ENCODE measurements around the gene COL21A1. TPM values are rescaled to one million over a fixed set of nuclear protein-coding genes. Genes with fewer than 3 reads are reported as not detected.

Gene COL21A1
- total RNA-seq, 5 donors from 2014 or later (not counting 1 experiment from before 2014, with no cell fraction given): not detected

DNA sequence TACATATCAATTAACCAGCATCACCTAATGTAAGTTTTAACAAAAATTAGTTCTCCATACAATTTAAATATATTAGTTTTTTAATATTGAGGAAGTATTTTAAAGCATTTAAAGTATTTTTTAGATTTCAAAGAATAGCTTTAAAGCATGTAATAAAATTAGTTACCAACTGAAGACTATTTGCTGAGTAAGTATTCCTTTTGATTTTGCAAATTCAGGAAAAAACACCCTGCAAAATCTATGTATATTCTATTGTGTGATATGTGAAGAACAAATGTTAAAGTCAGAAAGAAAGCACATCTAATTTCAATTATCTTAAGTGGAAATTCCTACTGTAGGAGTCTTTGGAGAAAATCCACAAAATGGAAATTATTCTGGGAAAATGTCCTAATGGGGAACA, 107.3 kb downstream of the COL21A1 start:
- Mint-ChIP-seq H3K27ac (no peak overlapping the region), H3K4me1 (no peaks in the 10 kb centered on the region), H3K4me3 (no peak overlapping the region), H3K27me3 (no peaks in the 10 kb centered on the region), H3K9me3 (peaks cover 11 to 25% (median 19%) of the 10 kb centered on the region in 3 donors), H3K36me3 (no peaks in the 10 kb centered on the region)
- H3K27ac ChIP-seq (ENCODE audit: low read length): no peak overlapping the region
- no peak for DNase-seq
- no peaks in the 10 kb centered on the region for H3K27me3 ChIP-seq (replicated peaks in 1 of 2; ENCODE audit: control insufficient read depth in 2 of 2, extremely low read depth in 1 of 2, insufficient read depth in 2 of 2, low read length in 1 of 2)
- CTCF ChIA-PET: no interaction called here
- H3K4me3 ChIP-seq (ENCODE audit: control insufficient read depth in 1 of 2, extremely low read depth in 1 of 2, low read length in 1 of 2): no peak overlapping the region
- no peak for ATAC-seq (replicated peaks in 1 of 4)
- POLR2A ChIA-PET: no interaction called here
- H3K36me3 ChIP-seq (ENCODE audit: control insufficient read depth in 2 of 2, extremely low read depth in 1 of 2, insufficient read depth in 1 of 2, low read length in 1 of 2): no peaks in the 10 kb centered on the region
- no peaks in the 10 kb centered on the region for H3K9me3 ChIP-seq
- H3K4me1 ChIP-seq (ENCODE audit: control insufficient read depth in 1 of 2, extremely low read depth in 1 of 2, insufficient read depth in 2 of 2, low read length in 2 of 2): no peaks in the 10 kb centered on the region

DNA sequence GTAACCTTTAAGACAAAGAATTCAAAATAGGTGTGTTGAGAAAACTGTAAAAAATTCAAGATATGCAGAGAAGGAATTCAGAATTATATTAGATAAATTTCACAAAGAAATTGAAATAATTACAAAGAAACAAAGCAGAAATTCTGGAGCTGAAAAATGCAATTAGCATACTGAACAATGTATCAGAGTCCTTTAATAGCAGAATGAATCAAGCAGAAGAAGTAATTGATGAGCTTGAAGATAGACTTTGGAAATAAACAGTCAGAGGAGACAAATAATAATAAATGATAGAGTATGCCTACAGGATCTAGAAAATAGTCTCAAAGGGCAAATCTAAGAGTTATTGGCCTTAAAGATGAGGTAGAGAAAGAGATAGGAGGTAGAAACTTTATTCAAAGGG, 131.7 kb downstream of the COL21A1 start:
- Histone ChIP-seq H3K27ac (ENCODE audit: low read length) (no peak overlapping the region), H3K4me1 (ENCODE audit: control insufficient read depth in 1 of 2, extremely low read depth in 1 of 2, insufficient read depth in 2 of 2, low read length in 2 of 2) (no peaks in the 10 kb centered on the region), H3K36me3 (ENCODE audit: control insufficient read depth in 2 of 2, extremely low read depth in 1 of 2, insufficient read depth in 1 of 2, low read length in 1 of 2) (no peaks in the 10 kb centered on the region), H3K9me3 (no peaks in the 10 kb centered on the region), H3K27me3 (replicated peaks in 1 of 2; ENCODE audit: control insufficient read depth in 2 of 2, extremely low read depth in 1 of 2, insufficient read depth in 2 of 2, low read length in 1 of 2) (no peaks in the 10 kb centered on the region), H3K4me3 (ENCODE audit: control insufficient read depth in 1 of 2, extremely low read depth in 1 of 2, low read length in 1 of 2) (no peak overlapping the region)
- Mint-ChIP-seq H3K4me1 (no peaks in the 10 kb centered on the region), H3K27me3 (no peaks in the 10 kb centered on the region), H3K27ac (no peak overlapping the region), H3K4me3 (no peak overlapping the region), H3K36me3 (no peaks in the 10 kb centered on the region), H3K9me3 (peaks cover 12 to 42% (median 13%) of the 10 kb centered on the region in 3 donors)
- ATAC-seq (replicated peaks in 1 of 4) (no peak), DNase-seq (no peak)
- POLR2A ChIA-PET: no interaction called here
- CTCF ChIA-PET: no interaction called here

DNA sequence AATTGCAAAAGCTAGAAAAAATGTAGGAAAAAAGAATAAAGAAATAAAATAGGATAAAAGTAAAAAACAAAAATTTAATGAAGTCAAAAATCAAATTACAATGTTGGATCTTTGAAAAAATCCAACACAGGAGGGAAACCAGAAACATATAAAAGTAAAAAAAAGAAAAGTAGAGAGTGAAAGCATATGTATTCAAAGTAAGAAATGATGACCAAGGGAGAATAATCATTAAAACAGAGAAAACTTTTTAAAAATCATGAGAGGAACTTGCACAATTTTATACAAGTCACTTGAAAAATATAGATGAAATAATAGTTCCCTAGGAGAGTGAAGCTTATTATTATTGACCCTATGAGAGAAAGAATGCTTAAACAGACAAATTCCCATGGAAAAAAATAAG, 138.2 kb downstream of the COL21A1 start:
- Mint-ChIP-seq H3K4me1 (no peaks in the 10 kb centered on the region), H3K36me3 (no peaks in the 10 kb centered on the region), H3K27me3 (no peaks in the 10 kb centered on the region), H3K9me3 (peaks cover 10 to 13% (median 13%) of the 10 kb centered on the region in 3 donors), H3K4me3 (no peak overlapping the region), H3K27ac (no peak overlapping the region)
- no peak for DNase-seq
- H3K9me3 ChIP-seq: no peaks in the 10 kb centered on the region
- no peaks in the 10 kb centered on the region for H3K27me3 ChIP-seq (replicated peaks in 1 of 2; ENCODE audit: control insufficient read depth in 2 of 2, extremely low read depth in 1 of 2, insufficient read depth in 2 of 2, low read length in 1 of 2)
- H3K27ac ChIP-seq (ENCODE audit: low read length): no peak overlapping the region
- no peak overlapping the region for H3K4me3 ChIP-seq (ENCODE audit: control insufficient read depth in 1 of 2, extremely low read depth in 1 of 2, low read length in 1 of 2)
- ChIA-PET CTCF (no interaction called here), POLR2A (no interaction called here)
- no peaks in the 10 kb centered on the region for H3K36me3 ChIP-seq (ENCODE audit: control insufficient read depth in 2 of 2, extremely low read depth in 1 of 2, insufficient read depth in 1 of 2, low read length in 1 of 2)
- no peaks in the 10 kb centered on the region for H3K4me1 ChIP-seq (ENCODE audit: control insufficient read depth in 1 of 2, extremely low read depth in 1 of 2, insufficient read depth in 2 of 2, low read length in 2 of 2)
- no peak for ATAC-seq (replicated peaks in 1 of 4)

DNA sequence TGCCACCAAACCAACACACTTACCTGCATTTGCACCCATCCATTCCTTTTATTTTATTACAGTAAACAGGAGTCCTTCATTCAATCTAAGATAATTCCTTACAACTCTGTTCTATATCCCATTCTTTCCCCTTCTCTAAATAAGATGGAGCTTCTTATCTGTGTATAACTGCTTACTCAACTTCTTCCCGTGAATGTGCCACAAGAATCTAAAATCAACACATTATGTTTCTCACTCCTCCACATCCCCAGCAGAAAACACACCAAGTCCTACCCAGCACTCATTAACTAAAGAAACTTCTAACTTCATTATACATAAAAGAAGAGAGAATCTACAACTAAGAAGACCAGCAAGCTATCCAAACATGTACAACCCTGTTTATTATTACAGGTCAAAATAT, 141.1 kb downstream of the COL21A1 start:
- DNase-seq: no peak
- no peaks in the 10 kb centered on the region for H3K27me3 ChIP-seq (replicated peaks in 1 of 2; ENCODE audit: control insufficient read depth in 2 of 2, extremely low read depth in 1 of 2, insufficient read depth in 2 of 2, low read length in 1 of 2)
- POLR2A ChIA-PET: no interaction called here
- no peak for ATAC-seq (replicated peaks in 1 of 4)
- no peaks in the 10 kb centered on the region for H3K9me3 ChIP-seq
- no peaks in the 10 kb centered on the region for H3K36me3 Mint-ChIP-seq
- peaks cover 10 to 13% (median 13%) of the 10 kb centered on the region in 3 donors for H3K9me3 Mint-ChIP-seq
- CTCF ChIA-PET: no interaction called here
- H3K4me1 Mint-ChIP-seq: no peaks in the 10 kb centered on the region
- no peak overlapping the region for H3K27ac Mint-ChIP-seq
- H3K4me3 ChIP-seq (ENCODE audit: control insufficient read depth in 1 of 2, extremely low read depth in 1 of 2, low read length in 1 of 2): no peak overlapping the region
- H3K36me3 ChIP-seq (ENCODE audit: control insufficient read depth in 2 of 2, extremely low read depth in 1 of 2, insufficient read depth in 1 of 2, low read length in 1 of 2): no peaks in the 10 kb centered on the region
- no peaks in the 10 kb centered on the region for H3K4me1 ChIP-seq (ENCODE audit: control insufficient read depth in 1 of 2, extremely low read depth in 1 of 2, insufficient read depth in 2 of 2, low read length in 2 of 2)
- H3K27ac ChIP-seq (ENCODE audit: low read length): no peak overlapping the region
- no peak overlapping the region for H3K4me3 Mint-ChIP-seq
- no peaks in the 10 kb centered on the region for H3K27me3 Mint-ChIP-seq
- no CpG with 5 or more reads among the region's 1 CpG for WGBS (ENCODE audit: insufficient coverage)

DNA sequence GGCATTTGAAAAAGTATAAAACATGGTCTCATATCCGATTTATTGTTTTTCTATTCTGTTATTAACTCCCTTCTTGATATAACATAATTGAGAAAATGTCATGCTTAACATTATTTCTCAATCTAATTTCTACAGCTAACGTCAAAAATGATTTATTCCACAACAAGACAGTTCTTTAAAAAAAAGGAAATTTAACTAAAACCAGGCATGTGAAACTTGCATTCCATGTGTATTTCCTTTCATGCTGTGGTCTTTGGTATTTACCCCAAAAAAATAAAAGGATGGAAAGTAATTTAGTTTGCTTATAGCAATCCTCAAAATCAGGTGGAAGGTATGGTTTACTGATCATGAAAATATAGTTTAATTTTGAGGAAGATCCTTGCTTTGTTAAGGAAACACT, 142.8 kb downstream of the COL21A1 start:
- H3K36me3 ChIP-seq (ENCODE audit: control insufficient read depth in 2 of 2, extremely low read depth in 1 of 2, insufficient read depth in 1 of 2, low read length in 1 of 2): no peaks in the 10 kb centered on the region
- no peak for DNase-seq
- H3K4me3 ChIP-seq (ENCODE audit: control insufficient read depth in 1 of 2, extremely low read depth in 1 of 2, low read length in 1 of 2): no peak overlapping the region
- H3K27me3 Mint-ChIP-seq: no peaks in the 10 kb centered on the region
- POLR2A ChIA-PET: no interaction called here
- no peak overlapping the region for H3K4me3 Mint-ChIP-seq
- no peak overlapping the region for H3K27ac ChIP-seq (ENCODE audit: low read length)
- ATAC-seq (replicated peaks in 1 of 4): no peak
- CTCF ChIA-PET: no interaction called here
- no peaks in the 10 kb centered on the region for H3K27me3 ChIP-seq (replicated peaks in 1 of 2; ENCODE audit: control insufficient read depth in 2 of 2, extremely low read depth in 1 of 2, insufficient read depth in 2 of 2, low read length in 1 of 2)
- no peaks in the 10 kb centered on the region for H3K9me3 ChIP-seq
- H3K4me1 ChIP-seq (ENCODE audit: control insufficient read depth in 1 of 2, extremely low read depth in 1 of 2, insufficient read depth in 2 of 2, low read length in 2 of 2): no peaks in the 10 kb centered on the region
- H3K9me3 Mint-ChIP-seq: peaks cover 10 to 18% (median 15%) of the 10 kb centered on the region in 3 donors
- H3K4me1 Mint-ChIP-seq: no peaks in the 10 kb centered on the region
- no CpG with 5 or more reads among the region's 2 CpGs for WGBS (ENCODE audit: insufficient coverage)
- H3K36me3 Mint-ChIP-seq: no peaks in the 10 kb centered on the region
- H3K27ac Mint-ChIP-seq: no peak overlapping the region

DNA sequence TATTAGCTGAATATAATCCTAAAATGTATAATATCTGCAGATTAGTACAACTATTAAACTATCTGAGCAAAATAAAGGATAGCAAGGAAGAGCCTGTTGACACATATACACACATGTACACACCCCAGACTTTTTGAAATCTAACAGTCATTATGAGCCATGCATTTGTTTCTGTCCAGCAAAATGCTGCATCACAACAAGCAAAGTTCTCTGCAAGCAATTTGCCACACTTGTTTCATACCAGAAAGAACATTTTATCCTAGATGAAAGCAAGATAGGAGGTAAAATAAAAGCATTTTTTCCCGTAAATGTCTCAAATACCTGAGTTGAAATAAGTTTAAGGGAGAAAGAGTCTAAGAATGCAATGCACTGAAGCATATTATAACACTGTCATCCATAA, 145.2 kb downstream of the COL21A1 start:
- H3K4me1 ChIP-seq (ENCODE audit: control insufficient read depth in 1 of 2, extremely low read depth in 1 of 2, insufficient read depth in 2 of 2, low read length in 2 of 2): no peaks in the 10 kb centered on the region
- peaks cover 10 to 21% (median 18%) of the 10 kb centered on the region in 3 donors for H3K9me3 Mint-ChIP-seq
- DNase-seq: no peak
- no peaks in the 10 kb centered on the region for H3K36me3 ChIP-seq (ENCODE audit: control insufficient read depth in 2 of 2, extremely low read depth in 1 of 2, insufficient read depth in 1 of 2, low read length in 1 of 2)
- H3K36me3 Mint-ChIP-seq: no peaks in the 10 kb centered on the region
- no peak overlapping the region for H3K27ac Mint-ChIP-seq
- H3K4me1 Mint-ChIP-seq: no peaks in the 10 kb centered on the region
- no peak overlapping the region for H3K27ac ChIP-seq (ENCODE audit: low read length)
- CTCF ChIA-PET: interaction anchor here in 1 of 2 donors (0.7 kb wide), 1 partner anchor 41 kb away, joined by 4 read pairs; no protein-coding TSS in a partner anchor
- no peaks in the 10 kb centered on the region for H3K27me3 Mint-ChIP-seq
- POLR2A ChIA-PET: no interaction called here
- H3K27me3 ChIP-seq (replicated peaks in 1 of 2; ENCODE audit: control insufficient read depth in 2 of 2, extremely low read depth in 1 of 2, insufficient read depth in 2 of 2, low read length in 1 of 2): no peaks in the 10 kb centered on the region
- no peak overlapping the region for H3K4me3 ChIP-seq (ENCODE audit: control insufficient read depth in 1 of 2, extremely low read depth in 1 of 2, low read length in 1 of 2)
- ATAC-seq (replicated peaks in 1 of 4): no peak
- H3K9me3 ChIP-seq: no peaks in the 10 kb centered on the region
- no peak overlapping the region for H3K4me3 Mint-ChIP-seq
- WGBS (ENCODE audit: insufficient coverage): no CpG with 5 or more reads among the region's 1 CpG

DNA sequence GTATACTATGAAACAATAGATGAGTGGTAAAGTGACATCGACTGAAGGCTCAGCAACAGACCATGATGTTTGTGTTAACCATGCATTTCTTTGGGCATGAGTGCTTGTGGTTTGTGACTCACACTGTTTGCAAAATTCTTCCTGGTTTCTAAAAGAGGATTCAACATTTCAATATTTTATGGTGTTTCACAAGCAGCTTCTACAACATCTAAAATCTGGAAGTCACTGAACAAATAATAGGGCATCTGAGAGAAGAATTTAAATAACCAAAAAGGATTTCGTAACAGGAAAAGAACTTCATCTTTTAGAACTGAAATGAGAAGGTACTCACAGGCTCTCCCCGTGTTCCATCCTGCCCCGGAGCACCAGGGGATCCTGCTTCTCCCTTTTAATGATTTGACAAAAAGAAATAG, 146.2 kb downstream of the COL21A1 start:
- H3K27ac Mint-ChIP-seq: no peak overlapping the region
- WGBS (ENCODE audit: insufficient coverage): no CpG with 5 or more reads among the region's 4 CpGs
- DNase-seq: no peak

More for the DNA sequence above, 146.2 kb downstream of the COL21A1 start:
- Histone ChIP-seq H3K27me3 (replicated peaks in 1 of 2; ENCODE audit: control insufficient read depth in 2 of 2, extremely low read depth in 1 of 2, insufficient read depth in 2 of 2, low read length in 1 of 2) (no peaks in the 10 kb centered on the region), H3K4me3 (ENCODE audit: control insufficient read depth in 1 of 2, extremely low read depth in 1 of 2, low read length in 1 of 2) (no peak overlapping the region), H3K27ac (ENCODE audit: low read length) (no peak overlapping the region), H3K36me3 (ENCODE audit: control insufficient read depth in 2 of 2, extremely low read depth in 1 of 2, insufficient read depth in 1 of 2, low read length in 1 of 2) (no peaks in the 10 kb centered on the region), H3K9me3 (no peaks in the 10 kb centered on the region), H3K4me1 (ENCODE audit: control insufficient read depth in 1 of 2, extremely low read depth in 1 of 2, insufficient read depth in 2 of 2, low read length in 2 of 2) (no peaks in the 10 kb centered on the region)
- ATAC-seq (replicated peaks in 1 of 4): no peak
- ChIA-PET POLR2A (no interaction called here), CTCF (no interaction called here)
- H3K9me3 Mint-ChIP-seq: peaks cover 7 to 19% (median 15%) of the 10 kb centered on the region in 3 donors
- H3K4me3 Mint-ChIP-seq: no peak overlapping the region
- no peaks in the 10 kb centered on the region for H3K36me3 Mint-ChIP-seq
- H3K27me3 Mint-ChIP-seq: no peaks in the 10 kb centered on the region
- H3K4me1 Mint-ChIP-seq: no peaks in the 10 kb centered on the region

All from T-cell (primary cell).